SHP77 treated with DMSO at 0.1 percent for 48 hours (cell line): ENCODE data around the gene DTNBP1.
"Not testable (repeated sequence)": the region's sequence is repeated elsewhere in the genome, so short reads cannot be mapped to it uniquely, and the experiment has no call there.

Source experiments
- DNase-seq: peaks from one replicate; lab custom pipeline; 2025; lab: John Stamatoyannopoulos, UW

The DTNBP1 gene

DNA sequence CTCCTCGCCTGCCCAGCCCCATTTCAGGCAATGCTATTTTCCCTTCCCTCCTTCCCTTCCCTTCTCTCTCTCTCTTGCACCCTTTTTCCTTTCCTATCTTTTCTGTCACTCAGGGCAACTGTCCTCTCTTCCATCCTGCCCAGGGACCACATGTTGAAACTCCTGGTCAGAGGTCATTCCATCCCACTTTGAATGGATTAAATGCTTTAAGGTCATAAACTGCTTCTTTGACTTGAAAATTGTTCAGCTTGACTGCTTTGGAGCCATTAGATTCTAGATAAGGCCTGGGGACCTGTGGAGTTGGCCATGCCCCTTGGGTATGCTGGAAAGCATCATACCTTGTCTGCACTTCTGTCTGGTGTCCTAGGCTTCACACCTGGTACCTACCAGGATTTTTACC is 106.1 kb downstream of the DTNBP1 start:
- no peak for DNase-seq

DNA sequence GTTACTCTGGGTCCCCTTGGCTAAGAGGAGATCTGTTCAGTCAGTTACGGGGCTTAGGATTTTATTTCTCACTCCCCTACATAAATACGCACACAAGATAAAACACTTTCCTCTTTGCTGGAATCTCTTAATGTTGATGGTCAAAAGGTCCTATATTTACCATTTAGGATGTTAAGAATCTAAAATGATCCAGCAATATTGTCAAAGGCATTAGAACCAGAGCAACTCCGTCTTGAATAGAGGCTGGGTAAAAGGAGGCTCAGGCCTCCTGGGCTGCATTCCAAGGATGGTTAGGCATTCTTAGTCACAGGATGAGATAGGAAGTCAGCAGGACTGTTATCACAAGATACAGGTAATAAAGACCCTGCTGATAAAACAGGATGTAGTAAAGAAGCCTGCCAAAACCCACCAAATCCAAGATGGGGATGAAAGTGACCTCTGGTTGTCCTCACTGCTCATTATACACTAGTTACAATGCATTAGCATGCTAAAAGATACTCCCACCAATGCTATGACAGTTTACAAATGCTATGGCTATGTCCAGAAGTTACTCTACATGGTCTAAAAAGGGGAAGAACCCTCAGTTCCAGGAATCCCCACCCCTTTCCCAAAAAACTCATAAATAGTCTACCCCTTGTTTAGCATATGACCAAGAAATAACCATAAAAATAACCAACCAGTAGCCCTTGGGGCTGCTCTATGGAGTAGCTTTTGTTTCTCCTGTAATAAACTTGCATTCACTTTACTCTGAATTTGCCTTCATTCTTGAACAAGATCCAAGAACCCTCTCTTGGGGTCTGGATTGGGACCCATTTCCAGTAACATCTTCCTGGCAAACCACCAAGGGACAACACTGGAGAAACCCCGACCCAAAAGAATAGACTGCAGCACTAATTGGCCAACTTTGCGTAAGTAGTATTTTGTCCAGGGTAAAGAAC is 107.5 kb downstream of the DTNBP1 start:
- no peak for DNase-seq

DNA sequence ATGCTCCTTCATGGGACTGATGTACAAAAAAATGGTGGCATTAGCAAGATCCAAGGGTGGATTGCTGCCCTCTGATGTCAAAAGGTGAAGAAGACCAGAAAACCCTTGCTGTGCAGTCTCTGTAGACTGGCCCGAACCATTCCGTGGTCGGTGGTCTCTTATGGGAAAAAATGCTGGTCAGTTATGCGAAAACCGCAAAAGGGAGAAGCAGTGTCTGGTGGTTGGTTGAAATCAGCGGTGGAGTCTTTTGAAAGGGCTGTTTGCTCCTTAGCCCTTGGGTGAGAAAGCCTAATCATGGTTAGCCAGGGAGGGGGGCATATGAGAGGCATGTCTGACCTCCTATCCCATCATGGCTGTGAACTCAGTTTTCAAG is 108.1 kb downstream of the DTNBP1 start:
- no peak for DNase-seq

DNA sequence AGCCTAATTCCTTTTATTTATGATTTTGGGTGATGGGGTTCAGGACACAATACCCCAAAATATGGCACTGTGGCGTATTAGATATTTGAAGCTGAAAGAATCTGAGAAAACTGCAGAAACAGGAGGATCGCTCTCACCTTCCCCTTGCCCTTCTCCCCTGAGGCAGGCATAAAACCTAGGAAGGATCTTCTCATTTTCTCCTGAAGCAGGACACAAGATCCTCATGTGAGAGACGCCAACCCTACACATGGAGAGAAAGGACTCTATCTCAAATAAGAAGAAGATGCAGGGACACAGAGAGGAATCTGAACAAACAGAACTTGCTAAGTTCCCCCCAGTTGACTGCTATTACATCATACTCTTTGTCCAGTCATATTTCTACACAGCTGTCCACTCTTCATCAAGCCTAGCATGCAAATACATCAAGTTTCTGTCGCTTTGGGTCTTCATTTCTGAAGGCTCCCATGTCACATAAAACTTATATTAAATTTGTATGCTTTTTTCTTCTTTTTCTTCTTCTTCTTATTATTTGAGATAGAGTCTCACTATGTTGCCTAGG is 109.0 kb downstream of the DTNBP1 start:
- no peak for DNase-seq

DNA sequence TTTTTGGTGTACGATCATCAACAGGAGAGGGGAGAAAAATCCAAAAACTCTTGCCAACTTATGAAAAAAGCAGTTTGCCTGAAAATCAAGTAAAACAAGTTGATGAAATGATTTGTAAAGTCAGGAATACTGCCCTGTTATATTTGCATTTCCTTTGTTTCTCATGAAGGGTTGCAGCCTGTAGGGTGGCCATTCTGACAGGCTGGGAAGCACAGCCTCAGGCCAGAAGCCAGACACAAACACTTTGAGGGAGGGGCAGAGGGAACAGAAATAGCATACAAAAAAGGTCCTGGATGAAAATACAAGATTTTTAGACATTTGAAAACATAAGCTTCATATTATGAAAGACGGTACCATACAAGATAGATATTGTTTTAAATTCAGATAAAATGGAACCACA is 109.8 kb downstream of the DTNBP1 start:
- DNase-seq: no peak

DNA sequence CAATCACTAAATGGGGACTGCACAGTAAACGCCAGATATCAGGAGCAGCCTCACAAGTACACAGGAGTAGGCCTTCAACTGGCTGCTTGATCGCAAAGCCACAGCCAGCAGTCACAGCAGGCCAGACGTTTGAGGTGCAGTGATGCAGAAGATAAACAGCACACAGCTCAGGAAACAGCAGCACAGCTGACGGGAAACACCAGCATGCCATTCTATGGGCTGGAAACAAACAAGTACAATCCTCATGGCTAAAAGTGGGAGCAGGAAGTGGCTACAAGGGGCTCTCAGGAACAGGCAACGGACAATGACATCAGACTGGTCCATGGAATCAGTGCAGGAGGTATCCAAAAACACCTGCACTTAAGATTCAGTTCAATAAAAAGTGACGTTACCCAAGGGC is 111.0 kb downstream of the DTNBP1 start:
- DNase-seq: peak; percentile 65

DNA sequence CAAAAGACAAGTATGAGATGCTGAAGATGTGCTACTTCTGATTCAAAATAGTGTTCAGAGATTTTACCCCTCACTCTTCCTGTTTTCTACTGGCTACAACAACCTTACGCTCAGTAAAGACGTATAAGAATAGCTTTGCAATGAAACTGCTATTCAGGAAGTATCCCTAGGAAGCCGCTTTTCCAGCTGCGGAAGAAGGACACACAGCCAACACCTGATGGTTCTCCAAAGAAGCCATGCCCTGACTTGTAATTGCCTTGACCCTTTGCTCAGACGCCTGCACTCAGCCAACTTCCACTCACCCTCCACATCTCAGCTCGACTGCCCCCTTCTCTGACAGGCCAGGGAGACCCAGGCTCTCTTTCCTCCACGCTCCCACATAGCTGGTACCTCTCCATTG is 111.6 kb downstream of the DTNBP1 start:
- no peak for DNase-seq

DNA sequence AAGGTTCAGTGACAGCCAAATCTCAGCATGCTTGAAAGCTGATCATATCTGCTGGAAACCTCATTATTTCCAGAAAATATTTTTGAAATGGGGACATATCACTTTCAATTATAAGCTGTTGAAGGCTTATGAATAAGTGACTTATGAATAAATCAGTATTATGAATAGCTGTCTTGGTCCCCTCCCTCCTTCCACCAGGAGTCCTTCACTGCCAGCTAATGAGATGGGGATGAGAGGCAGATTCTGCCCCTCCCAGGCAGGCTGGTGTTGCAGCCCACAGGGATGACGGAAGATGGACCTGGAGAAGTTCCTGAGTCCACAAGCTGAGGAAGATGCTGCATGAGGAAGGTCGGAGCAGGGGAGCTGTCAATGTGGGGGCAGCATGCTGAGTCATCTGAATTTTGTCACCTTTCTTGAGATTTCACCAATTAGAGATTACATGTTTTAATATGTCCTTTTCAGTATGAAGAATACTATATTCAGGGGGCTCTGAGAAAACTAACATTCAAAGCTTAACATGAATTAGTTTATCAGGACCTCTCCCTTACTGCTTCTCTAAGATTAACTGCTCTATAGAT is 112.2 kb downstream of the DTNBP1 start:
- no peak for DNase-seq

DNA sequence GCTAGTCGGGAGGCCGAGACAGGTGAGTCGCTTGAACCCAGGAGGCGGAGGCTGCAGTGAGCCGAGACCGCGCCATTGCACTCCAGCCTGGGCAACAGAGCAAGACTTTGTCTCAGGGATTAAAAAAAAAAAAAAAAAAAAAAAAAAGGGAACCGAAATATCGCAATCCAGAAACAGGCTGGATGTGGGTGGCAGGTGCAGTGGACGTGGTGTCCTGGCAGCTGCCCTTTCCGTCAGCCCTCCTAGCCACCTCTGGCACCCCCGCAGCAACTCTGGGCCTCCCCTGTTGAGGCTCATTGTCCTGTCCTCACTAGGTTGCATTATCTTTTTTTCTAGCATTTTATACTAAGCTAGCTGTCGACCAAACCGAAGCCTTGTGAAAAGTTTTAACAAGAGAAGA is 113.5 kb downstream of the DTNBP1 start:
- no peak for DNase-seq

DNA sequence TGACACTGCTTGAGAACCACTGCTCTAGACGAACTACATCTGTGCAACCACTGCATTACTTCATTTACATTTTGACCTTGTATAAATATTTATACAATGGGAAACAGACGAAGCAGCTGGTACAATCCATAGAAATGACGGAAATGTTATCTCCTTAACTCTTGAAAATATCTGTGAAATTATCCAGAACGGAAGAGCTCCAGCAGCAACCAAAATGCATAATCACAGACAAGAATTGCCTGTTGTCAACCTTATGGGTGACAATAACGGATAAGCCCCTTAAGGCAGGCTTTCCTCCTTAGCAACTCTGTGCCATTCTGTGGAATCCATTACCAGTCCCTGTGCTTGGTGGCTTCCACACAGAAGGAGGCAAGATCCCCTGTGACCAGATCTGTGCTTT is 115.4 kb downstream of the DTNBP1 start:
- DNase-seq: peak; percentile 41

DNA sequence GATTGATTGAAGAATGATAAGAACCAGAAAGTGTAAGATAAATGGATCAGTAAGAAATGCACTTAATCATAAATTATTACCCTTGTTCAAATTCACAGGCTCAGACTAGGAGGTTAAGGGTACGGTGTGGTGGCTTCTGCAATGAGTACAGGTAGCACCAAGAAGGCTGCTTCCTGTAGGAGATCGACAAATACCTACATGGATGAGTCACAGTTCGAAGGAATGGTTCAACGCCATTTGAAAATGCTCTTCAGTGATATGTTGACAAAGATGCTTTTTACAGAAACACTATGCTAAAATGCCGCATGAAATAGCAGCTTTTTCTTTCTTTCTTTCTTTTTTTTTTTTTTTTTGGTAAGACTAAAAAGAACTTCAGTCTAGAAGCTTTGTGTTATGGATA is 116.2 kb downstream of the DTNBP1 start:
- DNase-seq: no peak

DNA sequence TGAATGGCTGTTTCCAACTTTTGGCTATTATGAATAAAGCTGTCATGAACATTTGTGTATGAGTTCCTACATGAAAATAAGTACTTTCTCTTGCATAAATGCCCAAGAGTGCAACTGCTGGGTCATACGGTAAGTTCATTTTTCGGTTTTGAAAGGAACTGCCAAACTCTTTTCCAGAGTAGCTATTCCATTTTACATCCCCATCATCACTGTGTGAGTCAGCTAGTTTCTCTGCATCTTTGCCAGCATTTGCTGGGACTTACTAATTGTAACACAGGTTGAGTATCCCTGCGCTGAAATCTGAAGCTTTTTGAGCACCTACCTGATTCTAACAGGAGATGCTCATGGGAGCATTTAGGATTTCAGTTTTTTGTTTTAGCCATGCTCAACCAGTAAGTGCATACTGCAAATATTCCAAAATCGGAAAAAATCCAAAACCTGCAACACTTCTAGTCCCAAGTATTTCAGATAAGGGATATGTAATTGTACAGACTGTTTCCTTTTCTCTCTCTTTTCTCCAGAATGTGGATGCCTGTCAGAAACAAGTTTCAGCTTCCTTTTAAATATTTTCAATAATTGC is 118.4 kb downstream of the DTNBP1 start:
- DNase-seq: no peak

DNA sequence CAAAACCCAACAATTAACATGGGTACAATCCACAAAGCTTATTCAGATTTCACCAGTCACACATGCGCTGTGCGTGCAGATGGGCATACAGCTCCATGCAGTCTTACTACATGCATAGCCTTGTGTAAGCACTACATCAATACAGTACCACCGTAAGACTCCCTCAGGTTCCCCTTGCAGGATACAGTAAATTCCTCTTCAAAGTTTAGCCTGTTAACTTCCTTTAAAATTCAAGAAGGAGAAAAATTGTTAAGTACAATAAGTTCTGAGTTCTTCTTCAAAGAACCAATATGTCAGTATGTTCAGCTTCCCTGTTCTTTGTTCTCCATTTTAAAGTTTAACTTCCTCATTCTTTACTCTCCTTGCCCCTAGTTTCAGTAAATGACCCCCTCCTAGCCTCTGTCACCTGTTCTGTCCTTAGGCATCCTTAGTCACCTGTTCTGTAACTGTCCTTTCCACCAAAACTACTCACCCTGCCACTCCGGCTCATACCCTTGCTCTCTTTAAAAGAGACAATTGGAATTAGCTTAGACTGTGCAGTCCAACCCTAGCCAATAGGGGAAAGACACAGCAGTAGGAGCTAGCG is 119.4 kb downstream of the DTNBP1 start:
- DNase-seq: not testable (repeated sequence)

DNA sequence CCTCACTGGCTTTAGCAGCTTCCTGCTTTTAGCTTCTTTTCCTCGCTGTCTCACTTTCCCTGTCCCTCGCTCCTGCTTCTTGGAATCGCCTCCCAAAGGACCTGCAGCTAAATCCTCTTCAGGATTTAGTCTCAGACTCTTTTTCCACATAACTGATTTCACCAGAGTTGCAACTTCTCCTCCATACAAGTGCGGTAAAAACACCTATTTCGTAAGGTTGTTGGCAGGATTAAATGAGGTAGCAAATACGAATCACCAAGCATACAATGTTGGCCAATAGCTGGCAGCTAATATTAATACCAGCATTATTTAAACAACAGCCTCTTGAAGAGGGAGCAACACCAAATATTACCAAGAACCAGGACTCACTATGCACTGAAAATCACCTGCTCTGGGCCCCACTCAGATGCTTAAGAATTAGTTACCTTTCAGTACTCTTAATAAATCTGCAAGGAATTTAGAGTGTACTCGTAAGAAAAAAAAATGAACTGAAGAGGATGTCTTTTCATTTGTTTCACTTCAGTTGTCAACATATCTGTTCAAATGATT is 123.0 kb downstream of the DTNBP1 start:
- no peak for DNase-seq

DNA sequence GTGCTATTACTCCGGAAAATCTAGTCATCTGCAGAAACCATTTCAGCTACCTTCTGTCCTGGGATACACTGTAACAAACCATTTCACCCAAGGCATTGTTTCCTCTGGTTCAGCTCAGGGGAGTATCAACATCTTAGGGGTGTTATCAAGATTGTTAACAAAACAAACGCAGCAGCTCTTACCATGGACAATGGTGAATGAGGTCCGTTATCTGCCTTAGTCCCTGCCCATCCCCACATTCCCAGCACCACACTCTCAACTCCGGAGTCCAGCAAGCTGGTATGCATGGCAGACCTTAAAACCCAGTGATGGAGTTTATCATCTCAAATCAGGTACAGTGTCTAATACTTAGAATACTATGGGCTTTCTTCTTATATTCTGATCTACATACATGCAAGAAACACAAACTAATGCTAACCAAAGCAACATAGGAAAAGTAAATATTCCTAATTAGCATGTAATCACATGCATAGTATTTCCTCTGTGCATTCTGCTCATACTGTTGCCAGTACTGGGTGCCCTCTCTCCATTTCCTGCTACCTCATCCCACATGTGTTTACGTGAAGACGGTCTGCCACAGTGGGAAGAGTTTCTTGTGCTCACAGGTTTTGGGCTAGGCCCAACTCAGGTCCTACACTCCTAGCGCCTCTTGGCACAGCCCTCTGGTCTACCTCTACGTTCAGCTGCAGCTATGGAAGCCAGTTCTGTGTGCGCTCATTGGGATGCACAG is 123.9 kb downstream of the DTNBP1 start:
- DNase-seq: no peak

DNA sequence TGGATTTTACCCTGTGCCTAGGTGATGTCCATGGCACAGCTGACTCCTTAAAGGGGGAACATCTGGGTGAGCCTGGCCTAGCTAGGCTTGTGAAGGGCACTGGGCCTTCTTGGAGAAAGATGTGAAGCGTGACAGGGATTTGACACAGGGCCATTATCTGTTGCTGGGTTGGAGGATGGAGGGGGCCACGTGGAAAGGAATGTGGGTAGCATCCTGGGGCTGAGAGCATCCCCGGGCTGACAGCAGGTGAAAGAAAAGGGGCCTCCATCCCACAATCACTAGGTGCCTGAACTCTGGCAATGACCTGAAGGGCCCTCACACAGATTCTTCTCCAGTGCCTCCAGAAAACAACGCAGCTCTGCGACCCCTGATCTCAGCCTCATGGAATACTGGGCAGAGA is 124.7 kb downstream of the DTNBP1 start:
- DNase-seq: no peak

DNA sequence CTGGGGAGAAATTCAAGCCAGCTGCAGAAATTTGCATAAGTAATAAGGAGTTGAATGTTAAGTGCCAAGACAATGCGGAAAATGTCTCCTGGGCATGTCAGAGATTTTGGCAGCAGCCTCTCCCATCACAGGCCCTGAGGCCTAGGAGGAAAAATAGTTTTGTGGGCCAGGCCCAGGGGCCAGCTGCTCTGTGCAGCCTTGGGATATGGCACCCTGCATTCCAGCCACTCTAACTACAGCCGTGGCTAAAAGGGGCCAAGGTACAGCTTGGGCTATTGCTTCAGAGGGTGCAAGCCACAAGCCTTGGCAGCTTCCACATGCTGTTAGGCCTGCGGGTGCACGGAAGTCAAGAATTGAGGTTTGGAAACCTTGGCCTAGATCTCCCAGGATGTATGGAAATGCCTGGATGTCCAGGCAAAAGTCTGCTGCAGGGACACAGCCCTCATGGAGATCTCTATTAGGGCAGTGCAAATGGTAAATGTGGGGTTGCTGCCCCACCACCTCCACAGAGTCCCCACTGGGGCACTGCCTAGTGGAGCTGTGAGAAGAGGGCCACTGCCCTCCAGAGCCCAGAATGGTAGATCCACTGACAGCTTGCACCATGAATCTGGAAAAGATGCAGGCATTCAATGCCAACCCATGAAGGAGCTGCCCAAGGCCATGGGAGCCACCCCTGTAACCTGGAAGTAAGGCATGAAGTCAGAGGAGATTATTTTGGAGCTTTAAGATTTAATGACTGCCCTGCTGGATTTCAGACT is 126.5 kb downstream of the DTNBP1 start:
- DNase-seq: no peak

DNA sequence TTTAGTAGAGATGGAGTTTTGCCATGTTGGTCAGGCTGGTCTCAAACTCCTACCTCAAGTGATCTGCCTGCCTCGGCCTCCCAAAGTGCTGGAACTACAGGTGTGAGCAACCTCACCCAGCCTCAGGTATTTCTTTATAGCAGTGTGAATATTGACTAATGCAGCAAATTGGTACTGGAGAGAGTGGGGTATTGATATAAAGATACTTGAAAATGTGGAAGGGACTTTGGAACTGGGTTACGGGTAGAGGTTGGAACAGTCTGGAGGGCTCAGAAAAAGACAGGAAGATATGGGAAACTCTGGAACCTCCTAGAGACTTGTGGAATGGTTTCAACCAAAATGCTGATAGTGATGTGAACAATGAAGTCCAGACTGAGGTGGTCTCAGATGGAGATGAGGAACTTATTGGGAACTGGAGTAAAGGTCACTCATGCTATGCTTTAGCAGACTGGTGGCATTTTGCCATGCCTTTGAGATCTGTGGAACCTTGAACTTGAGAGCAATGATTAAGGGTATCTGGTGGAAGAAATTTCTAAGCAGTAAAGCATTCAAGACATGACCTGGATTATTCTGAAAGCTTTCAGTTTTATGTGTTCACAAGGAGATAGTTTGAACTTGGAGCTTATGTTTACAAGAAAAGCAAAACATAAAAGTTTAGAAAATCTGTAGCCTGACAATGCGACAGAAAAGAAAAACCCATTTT is 127.2 kb downstream of the DTNBP1 start:
- no peak for DNase-seq

DNA sequence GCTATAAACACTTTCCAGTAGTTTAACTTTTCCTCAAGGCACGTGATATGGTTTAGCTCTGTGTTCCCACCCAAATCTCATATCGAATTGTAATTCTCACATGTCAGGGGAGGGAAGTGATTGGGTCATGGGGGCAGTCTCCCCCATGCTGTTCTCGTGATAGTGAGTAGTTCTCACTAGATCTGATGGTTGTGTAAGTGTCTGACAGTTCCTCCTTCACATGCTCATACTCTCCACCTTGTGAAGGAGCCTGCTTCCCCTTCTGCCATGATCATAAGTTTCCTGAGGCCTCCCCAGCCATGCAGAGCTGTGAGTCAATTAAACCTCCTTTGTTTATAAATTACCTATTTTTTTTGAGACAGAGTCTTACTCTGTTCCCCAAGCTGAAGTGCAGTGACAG is 127.9 kb downstream of the DTNBP1 start:
- no peak for DNase-seq

DNA sequence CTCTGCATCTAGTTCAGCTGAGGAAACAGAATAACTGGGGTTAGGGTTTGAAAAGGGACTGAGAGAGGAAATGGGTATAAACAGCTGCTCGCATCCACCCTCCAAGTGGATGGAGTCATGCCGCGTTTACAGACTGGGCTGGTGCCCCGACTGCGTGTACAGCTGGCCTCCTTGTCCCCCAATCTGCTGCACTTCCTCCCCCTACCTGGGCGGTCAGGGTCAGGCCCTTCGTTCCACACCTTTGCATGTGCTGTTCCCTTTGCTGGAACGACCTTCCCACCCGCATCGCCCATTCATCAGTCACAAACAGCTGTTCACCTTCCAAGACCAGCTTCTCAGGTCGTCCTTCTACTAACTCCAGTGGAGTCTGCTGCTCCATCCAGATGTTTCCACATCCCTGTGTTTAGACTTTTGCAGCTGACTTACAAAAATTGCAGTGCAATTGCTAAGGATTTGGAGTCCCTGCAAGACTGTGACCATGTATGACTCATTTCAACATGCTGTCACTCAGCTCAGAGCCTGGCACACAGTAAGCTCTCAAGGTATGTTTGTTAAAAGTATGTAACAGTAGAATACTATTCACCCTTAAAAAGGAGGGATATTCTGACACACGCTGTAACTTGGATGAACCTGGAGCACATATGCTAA is 129.3 kb downstream of the DTNBP1 start:
- no peak for DNase-seq
